ENCODE results near the gene HELLS.

DNA sequence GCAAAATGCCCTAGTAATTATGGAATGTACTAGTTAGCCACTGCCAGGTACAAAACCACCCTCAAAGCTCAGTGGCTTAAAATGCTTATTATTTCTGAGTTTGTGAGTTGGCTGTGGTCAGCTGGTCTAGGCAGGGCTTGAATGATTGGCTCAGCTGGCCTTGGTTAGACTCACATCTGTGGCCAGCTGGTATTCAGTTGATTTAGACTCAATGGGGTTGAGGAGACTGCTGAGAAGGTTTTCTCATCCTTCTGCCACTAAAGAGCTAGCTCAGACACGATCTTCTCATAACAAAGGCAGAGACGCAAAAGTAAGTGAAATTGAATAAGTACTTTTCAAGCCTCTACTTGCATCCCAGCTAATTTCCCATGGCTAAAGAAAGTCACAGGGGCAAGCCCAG lies 80.9 kb downstream of the HELLS start:
- TF ChIP-seq EZH2 (IDR thresholded peaks at IDR 0.05; ENCODE audit: borderline replicate concordance, low read depth, low read length, poor library complexity, severe bottlenecking): no peak
- TF ChIP-seq, protein P1, sequence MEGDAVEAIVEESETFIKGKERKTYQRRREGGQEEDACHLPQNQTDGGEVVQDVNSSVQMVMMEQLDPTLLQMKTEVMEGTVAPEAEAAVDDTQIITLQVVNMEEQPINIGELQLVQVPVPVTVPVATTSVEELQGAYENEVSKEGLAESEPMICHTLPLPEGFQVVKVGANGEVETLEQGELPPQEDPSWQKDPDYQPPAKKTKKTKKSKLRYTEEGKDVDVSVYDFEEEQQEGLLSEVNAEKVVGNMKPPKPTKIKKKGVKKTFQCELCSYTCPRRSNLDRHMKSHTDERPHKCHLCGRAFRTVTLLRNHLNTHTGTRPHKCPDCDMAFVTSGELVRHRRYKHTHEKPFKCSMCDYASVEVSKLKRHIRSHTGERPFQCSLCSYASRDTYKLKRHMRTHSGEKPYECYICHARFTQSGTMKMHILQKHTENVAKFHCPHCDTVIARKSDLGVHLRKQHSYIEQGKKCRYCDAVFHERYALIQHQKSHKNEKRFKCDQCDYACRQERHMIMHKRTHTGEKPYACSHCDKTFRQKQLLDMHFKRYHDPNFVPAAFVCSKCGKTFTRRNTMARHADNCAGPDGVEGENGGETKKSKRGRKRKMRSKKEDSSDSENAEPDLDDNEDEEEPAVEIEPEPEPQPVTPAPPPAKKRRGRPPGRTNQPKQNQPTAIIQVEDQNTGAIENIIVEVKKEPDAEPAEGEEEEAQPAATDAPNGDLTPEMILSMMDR (conservative IDR thresholded peaks at IDR 0.05; ENCODE audit: low read depth, low read length): no peak
